GM19463 (cell line): Measurements from ENCODE around the gene EPN1.

Source experiments
- ATAC-seq: cut with Tn5 transposase; IDR thresholded peaks from one replicate; pipeline ENCODE4 v1.9.1; 2021; ENCODE audit warnings: mild to moderate bottlenecking, moderate library complexity; ENCODE audit not compliant: unreplicated experiment

Gene EPN1

GRCh38 chr19:55691561-55692481, 16.8 kb downstream of the EPN1 start:
- no peak for ATAC-seq

DNA sequence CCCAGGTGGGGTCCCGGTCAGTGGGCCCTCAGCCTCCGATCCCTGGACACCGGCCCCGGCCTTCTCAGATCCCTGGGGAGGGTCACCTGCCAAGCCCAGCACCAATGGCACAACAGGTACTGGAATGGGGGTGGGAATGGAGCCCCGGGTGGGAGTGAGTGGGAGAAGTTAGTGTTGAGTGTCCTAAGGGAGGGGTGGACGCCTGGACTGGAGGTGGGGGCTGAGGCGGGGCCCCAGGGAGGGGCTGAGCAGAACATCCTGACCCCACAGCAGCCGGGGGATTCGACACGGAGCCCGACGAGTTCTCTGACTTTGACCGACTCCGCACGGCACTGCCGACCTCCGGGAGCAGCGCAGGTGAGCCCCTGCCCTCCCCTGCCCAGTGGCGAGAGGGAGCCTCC, 17.7 kb downstream of the EPN1 start:
- no peak for ATAC-seq

GRCh38 chr19:55693336-55693974, 18.4 kb downstream of the EPN1 start:
- no peak for ATAC-seq

DNA sequence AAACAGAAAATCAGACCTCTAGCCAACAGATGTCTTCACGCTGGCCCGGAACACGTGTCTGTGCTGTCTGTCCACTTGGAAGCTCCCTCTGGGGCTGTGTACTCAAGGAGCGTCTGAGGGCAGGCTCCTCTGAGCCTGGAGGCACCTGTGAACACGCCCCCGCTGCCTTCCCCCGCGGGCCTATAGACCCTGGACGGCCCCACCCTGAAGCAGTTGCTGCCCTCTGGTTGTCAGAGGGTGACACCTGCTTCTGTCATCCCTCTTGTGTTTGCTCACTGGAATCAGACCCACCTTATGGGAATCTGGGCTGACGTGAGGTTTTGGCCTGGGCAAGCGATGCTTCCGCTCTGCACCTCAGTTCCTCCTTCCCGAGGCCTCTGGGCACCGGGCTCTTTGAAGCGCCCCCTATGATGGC, 19.2 kb downstream of the EPN1 start:
- ATAC-seq = no peak

DNA sequence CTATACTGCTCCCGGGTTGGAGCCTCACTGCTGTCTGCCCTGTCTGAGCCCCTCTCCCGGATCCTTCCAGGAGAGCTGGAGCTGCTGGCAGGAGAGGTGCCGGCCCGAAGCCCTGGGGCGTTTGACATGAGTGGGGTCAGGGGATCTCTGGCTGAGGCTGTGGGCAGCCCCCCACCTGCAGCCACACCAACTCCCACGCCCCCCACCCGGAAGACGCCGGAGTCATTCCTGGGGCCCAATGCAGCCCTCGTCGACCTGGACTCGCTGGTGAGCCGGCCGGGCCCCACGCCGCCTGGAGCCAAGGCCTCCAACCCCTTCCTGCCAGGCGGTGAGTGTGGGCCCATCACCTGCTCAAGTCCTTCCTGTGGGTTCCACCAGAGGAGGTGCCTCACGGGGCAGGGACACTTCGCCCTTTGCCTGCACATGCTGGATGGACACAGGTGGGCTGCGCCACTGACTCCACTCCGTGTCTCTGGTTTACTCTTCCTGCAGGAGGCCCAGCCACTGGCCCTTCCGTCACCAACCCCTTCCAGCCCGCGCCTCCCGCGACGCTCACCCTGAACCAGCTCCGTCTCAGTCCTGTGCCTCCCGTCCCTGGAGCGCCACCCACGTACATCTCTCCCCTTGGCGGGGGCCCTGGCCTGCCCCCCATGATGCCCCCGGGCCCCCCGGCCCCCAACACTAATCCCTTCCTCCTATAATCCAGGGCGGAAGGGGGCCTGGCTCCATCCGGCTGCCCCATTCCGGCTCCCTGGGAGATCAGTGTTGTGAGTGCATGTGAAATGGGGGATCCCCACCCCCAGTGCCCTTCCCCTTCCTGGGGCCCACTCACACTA, 19.8 kb downstream of the EPN1 start:
- ATAC-seq = no peak

DNA sequence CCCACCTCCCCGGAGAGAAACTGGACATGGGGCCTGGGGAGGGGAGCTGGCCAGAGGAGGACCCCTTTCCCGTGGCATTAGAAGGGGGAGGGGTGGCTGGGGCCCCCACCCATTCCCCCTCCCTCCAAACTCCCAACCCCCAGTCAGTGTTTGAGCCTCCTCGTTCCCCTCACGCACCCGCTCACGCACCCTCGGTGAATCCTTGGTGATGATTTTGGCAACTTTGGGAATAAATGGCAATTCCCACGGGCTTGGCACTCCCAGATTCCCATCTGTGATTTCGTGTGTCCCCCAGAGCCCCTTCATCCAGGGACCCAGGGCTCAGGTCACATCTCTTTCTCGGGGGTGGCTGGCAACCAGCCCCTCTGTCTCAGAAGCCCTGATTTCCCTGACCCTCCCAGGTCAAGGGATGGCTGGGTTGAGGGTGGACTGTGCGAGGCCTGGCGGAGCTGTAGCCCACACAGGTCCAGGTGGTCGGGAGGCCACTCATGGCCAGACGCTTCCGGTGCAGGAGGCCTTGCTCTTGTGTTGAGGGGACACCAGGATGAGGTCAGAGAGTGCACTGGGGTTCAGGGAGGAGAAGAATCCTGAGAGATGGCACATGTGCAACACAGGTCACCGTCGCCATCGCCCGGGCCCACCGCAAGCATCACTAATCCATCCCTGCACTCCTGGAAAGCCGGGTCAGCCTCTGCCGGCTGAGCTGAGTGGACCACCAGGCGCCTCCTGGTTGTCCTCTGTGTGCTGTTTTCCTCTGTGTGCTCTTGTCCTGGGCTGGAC, 20.7 kb downstream of the EPN1 start:
- ATAC-seq = no peak

DNA sequence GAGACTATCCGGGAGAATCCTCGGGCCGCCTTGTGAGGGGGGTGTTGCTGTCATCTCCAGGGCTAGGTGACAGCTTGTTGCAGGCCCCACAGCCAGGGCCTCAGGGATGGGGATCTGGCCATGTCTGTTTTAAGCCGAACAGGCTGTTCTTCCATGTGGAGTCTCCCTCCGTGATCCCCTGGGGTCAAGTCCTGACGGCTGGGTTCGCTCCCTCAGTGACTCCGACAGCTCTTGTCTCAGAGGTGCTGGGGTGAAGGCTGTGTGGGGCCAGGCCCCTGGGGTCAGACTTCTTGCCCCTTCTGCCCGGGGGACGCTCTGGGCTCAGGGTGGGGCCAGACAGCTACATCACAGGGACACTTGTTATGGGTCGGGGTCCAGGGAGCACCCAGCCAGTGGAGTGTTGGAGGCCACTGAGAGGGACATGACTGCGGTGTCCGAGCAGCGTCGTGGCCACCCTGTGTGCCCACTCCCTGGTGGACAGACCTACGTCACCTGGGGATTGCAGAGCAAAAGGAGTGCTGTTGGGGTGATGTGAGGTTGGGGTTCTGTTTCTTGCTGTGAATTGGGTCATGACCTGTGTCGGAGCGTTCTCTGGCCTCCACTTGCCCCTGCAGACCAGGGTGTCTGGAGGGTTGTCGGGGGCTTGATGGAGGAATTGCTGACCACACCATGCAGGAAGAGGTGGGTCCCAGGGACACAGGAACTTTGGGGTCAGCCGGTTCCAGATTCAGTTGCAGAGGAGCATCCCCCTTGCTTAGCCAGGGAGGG, 21.5 kb downstream of the EPN1 start:
- no peak for ATAC-seq

DNA sequence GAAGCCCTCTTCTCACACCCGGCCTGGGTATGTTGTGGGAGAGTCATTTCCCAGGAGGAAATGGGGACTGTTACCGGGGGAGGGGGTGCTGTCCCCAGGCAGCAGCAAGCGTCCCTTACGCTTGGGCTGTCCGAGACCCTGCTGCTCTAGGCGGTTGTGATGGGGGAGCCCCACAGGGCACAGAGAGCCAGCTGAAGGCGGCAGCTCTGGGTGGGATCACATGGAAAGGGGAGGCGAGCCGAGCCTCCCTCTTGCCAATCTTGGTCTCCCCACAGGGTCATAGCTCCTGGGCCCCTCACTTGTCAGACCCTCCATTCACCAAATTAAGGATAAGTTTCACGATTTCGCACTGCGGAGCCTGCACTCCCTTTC, 22.0 kb downstream of the EPN1 start:
- no peak for ATAC-seq

DNA sequence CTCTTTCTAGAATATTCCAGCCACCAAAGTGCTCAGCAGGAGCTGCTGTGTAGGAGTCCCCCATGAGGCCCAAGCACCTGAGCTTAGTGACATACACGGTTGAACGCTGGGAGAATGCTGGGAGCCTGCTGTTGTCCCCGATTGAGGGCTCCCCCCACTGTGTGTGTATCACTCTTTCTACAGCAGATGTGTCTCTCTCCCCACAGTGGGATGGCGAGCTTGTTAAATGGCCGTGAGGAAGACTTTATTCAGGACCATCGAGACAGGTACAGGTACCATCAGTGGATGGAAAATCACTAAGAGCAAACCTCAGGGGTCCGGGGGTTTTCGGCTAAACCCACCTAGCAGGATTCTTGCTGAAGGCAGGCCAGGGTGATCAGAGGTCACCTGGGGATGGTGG, 22.7 kb downstream of the EPN1 start:
- ATAC-seq = no peak

GRCh38 chr19:55698256-55698655, 23.2 kb downstream of the EPN1 start:
- no peak for ATAC-seq

GRCh38 chr19:55699221-55699620, 24.2 kb downstream of the EPN1 start:
- ATAC-seq = no peak

DNA sequence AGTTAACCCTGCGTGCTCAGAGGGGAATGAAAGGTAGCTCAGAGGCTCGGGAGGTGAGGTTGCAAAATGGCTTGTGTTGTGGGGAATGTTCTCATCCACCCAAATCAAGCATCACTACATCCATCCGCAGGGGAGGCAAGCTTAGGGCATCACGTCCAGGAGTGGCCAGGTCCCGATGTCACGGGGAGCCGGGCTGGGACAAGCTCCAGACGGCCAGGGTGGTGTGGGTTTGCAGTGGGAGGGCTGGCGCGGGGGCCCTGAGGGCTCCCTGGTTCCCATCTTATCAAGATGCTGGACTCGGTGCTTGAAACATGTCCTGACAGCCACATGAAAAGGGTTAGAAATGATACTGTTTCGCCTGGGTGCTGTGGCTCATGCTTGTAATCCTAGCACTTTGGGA, 25.8 kb downstream of the EPN1 start:
- ATAC-seq = no peak

DNA sequence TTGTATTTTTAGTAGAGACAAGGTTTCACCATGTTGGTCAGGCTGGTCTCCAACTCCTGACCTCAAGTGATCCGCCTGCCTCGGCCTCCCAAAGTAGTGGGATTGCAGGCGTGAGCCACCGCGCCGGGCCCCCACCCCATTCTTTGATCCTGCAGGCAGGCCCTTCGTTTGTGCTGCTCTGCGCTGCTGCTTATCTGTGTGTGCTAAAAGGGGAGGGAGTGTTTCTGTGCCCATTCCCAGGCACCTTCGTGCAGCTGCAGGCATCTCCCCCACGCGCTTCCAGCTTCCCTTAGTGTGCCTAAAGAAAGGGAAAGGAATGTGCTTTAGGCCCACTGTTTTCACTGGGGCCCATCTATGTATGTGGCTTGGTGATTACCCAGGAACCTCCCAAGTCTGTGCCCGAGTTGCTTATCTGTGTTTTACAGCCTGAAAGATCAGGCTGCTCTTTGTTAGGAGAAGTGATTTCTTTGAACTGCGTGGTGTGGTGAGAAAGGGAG, 27.2 kb downstream of the EPN1 start:
- ATAC-seq = no peak

DNA sequence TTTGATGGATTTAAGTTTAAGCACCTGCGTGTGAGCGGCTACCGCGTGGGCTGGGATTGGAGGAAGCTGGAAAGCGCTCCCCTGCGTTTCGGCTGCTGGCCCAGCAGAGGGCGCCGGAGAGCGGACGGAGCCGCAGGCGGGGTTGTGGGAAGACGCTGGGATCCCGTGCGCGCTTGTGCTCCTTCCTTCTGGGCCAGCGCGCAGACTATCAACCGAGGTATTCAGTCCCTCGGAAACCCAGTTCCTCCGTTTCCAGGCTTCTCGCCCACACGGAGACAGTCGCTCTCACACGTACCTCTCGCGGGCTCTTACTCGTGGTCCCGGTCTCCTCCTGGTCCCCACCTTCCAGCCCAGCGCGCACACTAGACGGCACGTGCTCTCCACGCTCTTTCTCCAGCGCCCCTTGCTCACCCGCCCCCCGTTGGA, 28.8 kb downstream of the EPN1 start:
- no peak for ATAC-seq

GRCh38 chr19:55704494-55705245, 29.6 kb downstream of the EPN1 start:
- ATAC-seq = no peak

DNA sequence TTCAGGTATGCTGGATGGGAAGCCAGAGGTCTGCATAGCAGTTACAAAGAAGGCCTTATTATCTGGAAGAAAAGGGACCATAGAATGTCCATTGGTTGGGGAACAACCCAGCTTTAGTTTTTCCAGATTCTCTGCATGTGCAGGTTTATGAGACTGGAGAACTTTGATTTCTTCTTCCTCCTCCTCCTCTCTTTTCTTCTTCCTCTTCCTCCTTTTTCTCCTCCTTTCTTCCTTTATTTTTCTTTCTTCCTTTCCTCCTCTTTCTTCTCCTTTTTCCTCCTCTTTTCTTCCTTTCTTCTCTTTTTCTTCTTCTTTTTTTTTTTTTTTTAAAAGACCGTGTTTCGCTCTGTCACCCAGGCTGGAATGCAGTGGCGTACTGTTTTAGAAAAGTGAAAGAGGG, 30.9 kb downstream of the EPN1 start:
- ATAC-seq = no peak

GRCh38 chr19:55711719-55712118, 36.7 kb downstream of the EPN1 start:
- ATAC-seq = no peak

GRCh38 chr19:55712804-55713631, 38.0 kb downstream of the EPN1 start:
- ATAC-seq = no peak
